ENCODE results near the gene DISP1.
A peak's percentile ranks its signal among the peaks of the same experiment; 100 is the strongest.

The DISP1 gene

DNA sequence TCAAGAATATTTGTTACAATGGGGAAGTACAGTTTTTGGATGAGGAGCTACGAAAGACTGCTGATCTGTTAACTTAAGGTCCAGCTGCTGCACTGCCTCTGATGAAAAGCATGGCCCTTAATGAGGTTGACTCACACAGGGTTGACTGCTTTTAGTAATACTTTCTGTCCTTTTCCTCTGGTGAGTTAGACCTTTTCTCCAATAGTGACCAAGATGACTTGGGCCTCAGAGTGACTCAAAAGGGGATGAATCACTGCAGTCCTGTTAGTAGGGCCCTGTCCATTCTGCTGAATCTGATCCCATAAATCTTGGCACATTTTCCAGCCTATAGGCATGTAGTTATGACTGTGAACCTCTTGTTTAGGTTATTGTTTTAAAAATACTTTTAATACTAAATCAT lies 2.7 kb downstream of the DISP1 start:
- TF ChIP-seq, protein P1, sequence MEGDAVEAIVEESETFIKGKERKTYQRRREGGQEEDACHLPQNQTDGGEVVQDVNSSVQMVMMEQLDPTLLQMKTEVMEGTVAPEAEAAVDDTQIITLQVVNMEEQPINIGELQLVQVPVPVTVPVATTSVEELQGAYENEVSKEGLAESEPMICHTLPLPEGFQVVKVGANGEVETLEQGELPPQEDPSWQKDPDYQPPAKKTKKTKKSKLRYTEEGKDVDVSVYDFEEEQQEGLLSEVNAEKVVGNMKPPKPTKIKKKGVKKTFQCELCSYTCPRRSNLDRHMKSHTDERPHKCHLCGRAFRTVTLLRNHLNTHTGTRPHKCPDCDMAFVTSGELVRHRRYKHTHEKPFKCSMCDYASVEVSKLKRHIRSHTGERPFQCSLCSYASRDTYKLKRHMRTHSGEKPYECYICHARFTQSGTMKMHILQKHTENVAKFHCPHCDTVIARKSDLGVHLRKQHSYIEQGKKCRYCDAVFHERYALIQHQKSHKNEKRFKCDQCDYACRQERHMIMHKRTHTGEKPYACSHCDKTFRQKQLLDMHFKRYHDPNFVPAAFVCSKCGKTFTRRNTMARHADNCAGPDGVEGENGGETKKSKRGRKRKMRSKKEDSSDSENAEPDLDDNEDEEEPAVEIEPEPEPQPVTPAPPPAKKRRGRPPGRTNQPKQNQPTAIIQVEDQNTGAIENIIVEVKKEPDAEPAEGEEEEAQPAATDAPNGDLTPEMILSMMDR (IDR thresholded peaks at IDR 0.05), result no peak
- no peak for TF ChIP-seq ZFX (IDR thresholded peaks at IDR 0.05; ENCODE audit: borderline replicate concordance)
- H3K27ac ChIP-seq, result no peak overlapping the region

DNA sequence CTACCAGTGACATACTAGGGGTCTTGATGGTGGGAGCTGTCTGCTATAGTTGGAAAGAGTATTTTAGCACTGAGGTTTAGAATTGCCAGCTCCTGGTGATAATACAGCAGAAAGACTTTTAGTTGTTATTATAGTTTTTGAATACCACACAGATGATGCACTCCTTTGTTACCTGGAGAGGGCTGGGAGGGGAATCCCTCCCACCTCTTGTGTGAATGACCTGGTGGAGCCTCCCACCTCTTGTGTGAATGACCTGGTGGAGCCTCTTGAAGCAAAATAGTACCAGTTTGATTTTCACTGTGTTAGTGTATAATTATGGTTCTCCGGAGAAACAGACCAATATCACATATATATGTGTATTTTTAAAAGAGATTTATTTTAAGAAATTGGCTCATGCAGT lies 3.3 kb downstream of the DISP1 start:
- TF ChIP-seq, protein P1 (IDR thresholded peaks at IDR 0.05), result no peak
- no peak for TF ChIP-seq ZFX (IDR thresholded peaks at IDR 0.05; ENCODE audit: borderline replicate concordance)
- H3K27ac ChIP-seq, result no peak overlapping the region

DNA sequence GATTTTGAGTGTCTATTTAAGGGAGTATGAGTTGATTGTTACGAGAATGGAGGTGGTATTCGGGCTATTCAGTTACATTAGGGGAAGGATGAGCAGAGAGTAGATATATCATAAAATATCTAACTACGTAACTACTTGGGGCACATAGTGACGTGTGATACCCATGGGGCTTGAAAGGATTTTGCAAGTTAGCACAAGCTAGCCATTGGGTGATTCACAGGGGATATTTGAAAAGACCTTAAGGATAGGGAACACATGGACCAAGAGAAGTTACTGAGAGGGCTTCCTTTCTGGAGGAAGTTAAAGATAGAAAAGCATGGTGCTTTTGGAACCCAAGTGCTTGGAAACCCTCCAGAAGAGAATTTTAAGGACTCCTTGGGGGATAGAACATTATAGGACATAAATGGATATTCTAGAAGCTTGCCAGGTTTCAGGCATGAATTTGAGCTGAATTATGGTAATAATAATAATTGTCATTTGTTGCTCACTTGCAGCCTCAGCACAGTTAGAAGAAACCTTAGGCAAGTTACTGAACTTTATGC lies 5.4 kb downstream of the DISP1 start:
- H3K27ac ChIP-seq, result no peak overlapping the region

DNA sequence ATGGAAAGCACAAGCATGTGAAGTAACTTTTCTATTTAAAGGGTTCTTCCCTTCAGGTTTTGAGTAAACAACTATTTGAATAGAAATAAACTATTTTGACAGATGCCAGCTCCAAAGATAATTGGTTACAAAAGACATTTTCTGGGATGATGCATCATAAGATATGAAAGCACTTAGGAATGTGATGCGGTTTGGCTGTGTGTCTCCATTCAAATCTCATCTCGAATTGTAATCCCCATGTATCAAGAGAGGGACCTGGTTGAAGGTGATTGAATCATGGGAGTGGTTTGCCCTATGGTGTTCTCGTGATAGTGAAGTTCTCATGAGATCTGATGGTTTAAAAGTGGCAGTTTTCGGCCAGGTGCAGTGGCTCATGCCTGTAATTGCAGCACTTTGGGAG lies 6.4 kb downstream of the DISP1 start:
- H3K27ac ChIP-seq, result no peak overlapping the region
- TF ChIP-seq ZFX (IDR thresholded peaks at IDR 0.05; ENCODE audit: borderline replicate concordance), result no peak
- TF ChIP-seq, protein P1 (IDR thresholded peaks at IDR 0.05), result no peak

More for the DNA sequence above, 5.4 kb downstream of the DISP1 start:
- TF ChIP-seq ZFX (IDR thresholded peaks at IDR 0.05; ENCODE audit: borderline replicate concordance), result no peak
- TF ChIP-seq, protein P1 (IDR thresholded peaks at IDR 0.05), result no peak

DNA sequence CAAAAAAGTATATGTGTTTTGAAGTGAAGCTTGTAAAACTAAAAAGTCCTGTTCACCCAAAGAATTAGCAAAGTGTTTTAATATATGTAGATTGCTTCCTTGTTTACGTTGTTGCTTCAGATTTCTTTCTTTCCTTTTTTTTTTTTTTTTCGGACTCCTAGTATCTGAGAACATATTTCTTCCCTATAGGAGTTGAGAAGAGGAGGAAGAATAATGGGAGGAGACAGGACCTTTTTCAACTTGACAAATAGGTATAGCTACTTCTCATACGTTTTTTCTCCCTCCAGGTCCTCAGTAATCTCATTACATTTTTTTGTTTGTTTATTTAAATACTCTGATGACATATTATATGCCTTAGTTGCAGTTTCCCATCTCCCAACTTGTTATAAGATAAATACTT lies 8.9 kb downstream of the DISP1 start:
- no peak for TF ChIP-seq ZFX (IDR thresholded peaks at IDR 0.05; ENCODE audit: borderline replicate concordance)
- TF ChIP-seq, protein P1 (IDR thresholded peaks at IDR 0.05), result no peak
- no peak overlapping the region for H3K27ac ChIP-seq

DNA sequence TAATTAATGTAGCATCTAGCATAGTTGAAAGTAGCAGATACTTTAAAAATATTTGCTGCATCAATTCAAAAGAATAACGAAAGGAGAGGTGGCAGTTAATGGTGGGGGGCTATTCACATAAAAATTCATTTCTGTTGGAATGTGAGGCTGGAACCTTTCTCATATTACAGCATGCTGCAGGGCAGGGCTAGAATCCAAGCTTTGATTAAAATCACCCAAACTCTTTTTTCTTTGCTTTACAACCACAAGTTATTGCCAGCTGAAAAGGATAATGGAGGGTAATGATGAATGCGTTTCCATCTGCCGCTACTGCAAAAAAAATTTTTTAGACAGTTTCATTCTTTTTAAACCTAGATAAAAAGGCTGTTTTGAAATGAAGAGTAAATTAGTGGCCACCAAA lies 9.8 kb downstream of the DISP1 start:
- TF ChIP-seq, protein P1 (IDR thresholded peaks at IDR 0.05), result no peak
- TF ChIP-seq ZFX (IDR thresholded peaks at IDR 0.05; ENCODE audit: borderline replicate concordance), result no peak
- H3K27ac ChIP-seq, result no peak overlapping the region

DNA sequence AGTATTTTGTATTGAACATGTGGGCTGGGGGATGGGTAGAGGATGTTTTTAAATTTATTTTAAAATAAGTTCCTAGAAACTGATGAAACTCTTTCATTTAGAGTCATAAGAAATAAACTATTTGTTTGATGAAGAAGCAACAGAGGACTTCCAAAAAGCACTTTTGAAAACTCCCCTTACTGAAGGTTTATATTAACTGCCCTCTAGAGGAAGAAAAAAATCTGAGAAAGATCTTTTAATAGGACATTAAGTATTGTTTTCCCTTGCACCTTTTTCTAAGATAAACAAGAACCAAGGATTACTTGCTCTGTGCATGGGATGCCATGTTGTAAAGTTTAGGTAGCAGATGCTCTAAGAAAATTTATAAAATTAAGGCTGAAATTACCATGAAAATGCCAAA lies 14.1 kb downstream of the DISP1 start:
- no peak for TF ChIP-seq ZFX (IDR thresholded peaks at IDR 0.05; ENCODE audit: borderline replicate concordance)
- TF ChIP-seq, protein P1 (IDR thresholded peaks at IDR 0.05), result peak; percentile 49
- no peak overlapping the region for H3K27ac ChIP-seq

All from 22Rv1 (cell line).